Large intestine (tissue), 3 donors: Measurements from ENCODE around the gene TRIP13. TPM values are rescaled to one million over a fixed set of nuclear protein-coding genes. Genes with fewer than 3 reads are reported as not detected.
"Not testable (repeated sequence)": the region's sequence is repeated elsewhere in the genome, so short reads cannot be mapped to it uniquely, and the experiment has no call there.

Experiments used
- DNase-seq, 2 donors: peaks; one replicate each; pipeline versions ENCODE4 v3.0.0 to v3.0.0-alpha.2; 2013
- H3K27ac ChIP-seq: one replicate; pipeline ENCODE4 v1.5.1; 2013; ENCODE audit warnings: low read length
- H3K27me3 ChIP-seq: 2 replicates; pipeline ENCODE4 v1.6.1; 2013; ENCODE audit warnings: low read length; ENCODE audit not compliant: control insufficient read depth, insufficient read depth
- H3K36me3 ChIP-seq: 2 replicates; pipeline ENCODE4 v1.6.1; 2013; ENCODE audit warnings: low read length; ENCODE audit not compliant: control insufficient read depth, insufficient read depth
- H3K4me1 ChIP-seq: one replicate; pipeline ENCODE4 v1.6.1; 2013; ENCODE audit warnings: low read length; ENCODE audit not compliant: control insufficient read depth, insufficient read depth
- H3K4me3 ChIP-seq: one replicate; pipeline ENCODE4 v1.5.1; 2013; ENCODE audit warnings: low read length
- H3K9me3 ChIP-seq: one replicate; pipeline ENCODE4 v1.6.1; 2013; ENCODE audit warnings: mild to moderate bottlenecking, low read depth, low read length, moderate library complexity; ENCODE audit not compliant: control insufficient read depth
- WGBS: methylation state at CpG from one replicate; pipeline ENCODE4 v1.1.5; 2013; ENCODE audit warnings: low lambda C conversion rate; ENCODE audit not compliant: insufficient coverage; 5-methylcytosine and 5-hydroxymethylcytosine counted together
- polyA plus RNA-seq: library from polyadenylated mRNA; unstranded; fragments of 120-200 nt; gene quantifications from one replicate; pipeline ENCODE4 v1.2.1, GENCODE V29; 2013

The TRIP13 gene
- polyA plus RNA-seq, 1 donor = 8.3 TPM

GRCh38 chr5:909086-909485 lies 16.4 kb downstream of the TRIP13 start:
- WGBS = no CpG with 5 or more reads among the region's 8 CpGs
- H3K4me1 ChIP-seq = no peaks in the 10 kb centered on the region
- DNase-seq = no peak
- H3K4me3 ChIP-seq = no peak overlapping the region
- H3K27me3 ChIP-seq = no peaks in the 10 kb centered on the region
- peaks cover 29% of the 10 kb centered on the region for H3K36me3 ChIP-seq
- no peaks in the 10 kb centered on the region for H3K9me3 ChIP-seq
- no peak overlapping the region for H3K27ac ChIP-seq

DNA sequence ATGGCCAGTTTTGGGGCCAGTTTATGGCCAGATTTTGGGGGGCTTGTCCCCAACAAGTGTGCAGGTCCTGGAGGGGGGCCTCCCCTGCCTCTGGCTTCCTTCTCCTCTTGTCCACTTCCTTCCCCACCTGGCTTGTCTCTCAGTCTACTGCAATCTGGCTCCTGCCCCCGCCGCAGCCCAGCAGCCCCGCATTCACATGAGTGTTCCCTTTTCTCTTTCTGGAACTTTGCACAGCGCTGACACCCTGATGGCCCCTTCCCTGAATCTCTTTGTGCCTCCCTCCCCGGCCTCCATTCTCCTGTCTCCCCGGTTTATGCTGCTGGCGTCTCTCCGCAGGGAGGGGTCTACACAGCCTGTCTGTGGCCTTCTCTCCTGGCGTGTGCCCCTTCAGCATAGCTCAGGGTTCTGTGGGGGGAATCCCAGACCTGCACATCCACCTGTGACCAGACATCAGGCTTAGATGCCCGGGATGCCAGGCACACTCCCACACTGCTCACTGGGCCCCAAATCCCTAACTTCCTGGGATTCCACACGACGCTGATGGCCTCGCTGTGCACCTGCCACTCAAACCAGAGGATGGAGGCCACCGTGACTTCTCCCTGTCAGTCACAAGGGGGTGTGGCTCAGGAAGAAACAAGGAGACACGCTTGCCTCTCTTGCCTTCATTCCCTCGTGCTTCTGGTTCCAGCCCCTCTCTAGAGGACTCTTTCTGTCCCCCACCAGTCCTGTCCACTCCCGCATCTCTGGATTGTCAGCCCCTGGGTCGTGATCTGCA lies 17.5 kb downstream of the TRIP13 start:
- Histone ChIP-seq H3K36me3 (peaks cover 34% of the 10 kb centered on the region), H3K4me3 (no peak overlapping the region), H3K27me3 (no peaks in the 10 kb centered on the region), H3K9me3 (no peaks in the 10 kb centered on the region), H3K27ac (no peak overlapping the region), H3K4me1 (no peaks in the 10 kb centered on the region)
- no CpG with 5 or more reads among the region's 18 CpGs for WGBS
- no peak for DNase-seq

DNA sequence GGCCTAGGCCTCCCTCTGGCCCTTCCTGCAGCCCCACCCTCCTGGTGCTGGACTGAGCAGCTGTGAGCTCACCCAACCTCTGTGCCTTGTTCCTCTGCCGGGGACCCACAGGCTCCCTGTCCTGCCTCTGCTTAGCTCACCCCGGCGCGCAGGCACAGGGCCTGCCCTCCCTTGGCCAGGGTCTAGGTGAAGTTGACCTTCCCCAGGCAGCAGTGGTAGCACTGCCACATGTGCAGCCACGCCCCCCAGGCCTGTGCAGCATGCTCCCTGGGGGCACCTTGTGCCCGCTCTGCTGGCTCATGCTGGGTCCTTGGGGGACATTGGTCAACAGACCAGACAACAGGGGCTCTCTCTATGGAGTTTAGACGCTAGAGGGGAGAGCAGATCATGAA lies 18.1 kb downstream of the TRIP13 start:
- WGBS = no CpG with 5 or more reads among the region's 7 CpGs
- H3K36me3 ChIP-seq = peaks cover 31% of the 10 kb centered on the region

DNA sequence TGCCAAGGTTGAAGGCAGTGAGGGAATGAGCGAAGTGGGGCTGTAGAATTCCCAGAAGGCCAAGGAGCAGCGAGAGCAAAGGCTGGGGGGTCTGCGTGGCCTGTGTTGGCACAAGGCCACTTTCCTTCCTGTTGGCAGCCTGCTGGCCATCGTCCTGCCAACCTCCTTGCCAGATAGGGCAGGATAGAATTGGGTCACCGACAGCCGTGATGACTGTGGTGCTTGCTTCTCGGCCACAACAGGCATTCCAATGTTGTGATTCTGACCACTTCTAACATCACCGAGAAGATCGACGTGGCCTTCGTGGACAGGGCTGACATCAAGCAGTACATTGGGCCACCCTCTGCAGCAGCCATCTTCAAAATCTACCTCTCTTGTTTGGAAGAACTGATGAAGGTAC lies 18.9 kb downstream of the TRIP13 start:
- Histone ChIP-seq H3K27ac (no peak overlapping the region), H3K27me3 (no peaks in the 10 kb centered on the region), H3K36me3 (peaks cover 34% of the 10 kb centered on the region), H3K4me1 (no peaks in the 10 kb centered on the region), H3K9me3 (no peaks in the 10 kb centered on the region), H3K4me3 (no peak overlapping the region)
- WGBS = no CpG with 5 or more reads among the region's 11 CpGs
- no peak for DNase-seq

More for the DNA sequence above, 18.1 kb downstream of the TRIP13 start:
- Histone ChIP-seq H3K4me3 (no peak overlapping the region), H3K9me3 (no peaks in the 10 kb centered on the region), H3K27me3 (no peaks in the 10 kb centered on the region), H3K4me1 (no peaks in the 10 kb centered on the region), H3K27ac (no peak overlapping the region)
- DNase-seq = no peak

GRCh38 chr5:912280-913091 lies 19.8 kb downstream of the TRIP13 start:
- Histone ChIP-seq H3K4me1 (no peaks in the 10 kb centered on the region), H3K9me3 (no peaks in the 10 kb centered on the region), H3K4me3 (no peak overlapping the region), H3K27ac (no peak overlapping the region), H3K36me3 (peaks cover 37% of the 10 kb centered on the region), H3K27me3 (no peaks in the 10 kb centered on the region)
- no peak for DNase-seq
- WGBS = no CpG with 5 or more reads among the region's 44 CpGs

GRCh38 chr5:914174-914573 lies 21.5 kb downstream of the TRIP13 start:
- Histone ChIP-seq H3K27ac (no peak overlapping the region), H3K36me3 (peaks cover 27% of the 10 kb centered on the region), H3K4me1 (no peaks in the 10 kb centered on the region), H3K27me3 (no peaks in the 10 kb centered on the region), H3K9me3 (no peaks in the 10 kb centered on the region), H3K4me3 (no peak overlapping the region)
- no peak for DNase-seq
- 100% methylated on average over 1 of the region's 14 CpGs for WGBS

GRCh38 chr5:914612-915011 lies 21.9 kb downstream of the TRIP13 start:
- H3K27me3 ChIP-seq = no peaks in the 10 kb centered on the region
- no peak for DNase-seq
- H3K27ac ChIP-seq = no peak overlapping the region
- 80% methylated on average over 1 of the region's 7 CpGs for WGBS
- H3K36me3 ChIP-seq = peaks cover 25% of the 10 kb centered on the region
- H3K4me3 ChIP-seq = no peak overlapping the region
- H3K4me1 ChIP-seq = no peaks in the 10 kb centered on the region
- H3K9me3 ChIP-seq = no peaks in the 10 kb centered on the region

DNA sequence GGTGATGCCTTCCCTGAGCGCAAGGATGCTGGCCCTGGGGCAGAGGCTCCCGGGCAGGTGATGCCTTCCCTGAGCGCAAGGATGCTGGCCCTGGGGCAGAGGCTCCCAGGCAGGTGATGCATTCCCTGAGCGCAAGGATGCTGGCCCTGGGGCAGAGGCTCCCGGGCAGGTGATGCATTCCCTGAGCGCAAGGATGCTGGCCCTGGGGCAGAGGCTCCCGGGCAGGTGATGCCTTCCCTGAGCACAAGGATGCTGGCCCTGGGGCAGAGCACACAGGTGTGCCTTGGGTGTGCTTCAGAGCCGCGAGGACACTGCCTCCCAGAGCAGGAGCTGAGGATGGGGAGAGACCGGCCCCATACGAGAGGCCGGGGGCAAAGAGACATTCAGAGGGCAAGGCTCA lies 22.7 kb downstream of the TRIP13 start:
- H3K9me3 ChIP-seq, H3K4me3 ChIP-seq, H3K27me3 ChIP-seq, H3K27ac ChIP-seq, H3K4me1 ChIP-seq, DNase-seq: not testable (repeated sequence)
- H3K36me3 ChIP-seq = peaks cover 22% of the 10 kb centered on the region
- WGBS = 100% methylated on average over 5 of the region's 12 CpGs

DNA sequence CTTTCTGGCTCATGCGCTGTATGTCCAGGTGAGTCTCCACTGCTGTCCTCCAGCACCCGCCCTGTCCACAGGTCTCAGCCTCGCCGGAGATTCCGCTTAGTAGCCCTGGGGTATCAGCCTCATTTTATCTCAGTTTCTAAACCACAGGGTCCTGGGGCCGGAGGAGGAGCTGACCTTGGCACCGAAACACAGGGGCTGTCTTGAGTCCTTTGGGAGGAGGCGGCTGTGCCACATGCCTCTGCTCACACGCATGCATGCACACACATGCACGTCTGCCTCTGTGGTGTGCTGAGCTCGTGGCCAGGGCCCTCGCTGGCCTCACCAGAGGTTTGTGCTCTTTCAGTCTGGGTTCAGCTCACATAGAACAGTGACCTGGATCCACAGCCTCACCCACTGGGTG lies 23.3 kb downstream of the TRIP13 start:
- no peak for DNase-seq
- no peak overlapping the region for H3K27ac ChIP-seq
- no peaks in the 10 kb centered on the region for H3K4me1 ChIP-seq
- H3K27me3 ChIP-seq = no peaks in the 10 kb centered on the region
- H3K4me3 ChIP-seq = no peak overlapping the region
- peaks cover 20% of the 10 kb centered on the region for H3K36me3 ChIP-seq
- no peaks in the 10 kb centered on the region for H3K9me3 ChIP-seq
- WGBS = no CpG with 5 or more reads among the region's 12 CpGs

GRCh38 chr5:916441-917293 lies 24.0 kb downstream of the TRIP13 start:
- no peak for DNase-seq
- Histone ChIP-seq H3K4me1 (no peaks in the 10 kb centered on the region), H3K36me3 (peaks cover 20% of the 10 kb centered on the region), H3K9me3 (no peaks in the 10 kb centered on the region), H3K4me3 (no peak overlapping the region), H3K27me3 (no peaks in the 10 kb centered on the region), H3K27ac (no peak overlapping the region)
- 90% methylated on average over 2 of the region's 14 CpGs for WGBS
